IMR-90 (cell line): ENCODE data around the gene IGSF22. TPM values are rescaled to one million over a fixed set of nuclear protein-coding genes. Genes with fewer than 3 reads are reported as not detected.

Source experiments
- ATAC-seq: fragments of 200-7000 bp; cut with Tn5 transposase; 2 replicates; pipeline ENCODE4 v1.9.1; 2020; ENCODE audit warnings: low read depth, mild to moderate bottlenecking, moderate library complexity
- BruUV-seq: library from RNA; stranded (reverse); fragments of 400-500 nt; replicated peaks from 2 replicates; lab custom pipeline; 2021; lab: Mats Ljungman, UMichigan
- CTCF ChIA-PET: fragments of 300-600 bp; formaldehyde crosslinking; extraction: SDS; loops from one replicate; lab custom pipeline; 2021; ENCODE audit warnings: antibody characterized with exemption; lab: Yijun Ruan, JAX
- POLR2A ChIA-PET: fragments of 300-600 bp; sonication (Branson Sonifier 250); formaldehyde crosslinking; loops from one replicate; lab custom pipeline; 2022; ENCODE audit warnings: antibody characterized with exemption; ENCODE audit not compliant: unreplicated experiment; lab: Charles Lee
- DNase-seq: peaks from one replicate; pipeline ENCODE4 v3.0.0; 2013
- H2AFZ ChIP-seq: replicated peaks from 2 replicates; pipeline ENCODE3; 2013; ENCODE audit warnings: low read length, mild to moderate bottlenecking; ENCODE audit not compliant: poor library complexity
- H2AK5ac ChIP-seq: 2 replicates; pipeline ENCODE4 v1.6.1; 2013; ENCODE audit warnings: low read depth, low read length, inconsistent platforms
- H2AK9ac ChIP-seq: replicated peaks from 2 replicates; pipeline ENCODE3; 2013; ENCODE audit warnings: mild to moderate bottlenecking, low read depth, low read length, moderate library complexity; ENCODE audit not compliant: poor library complexity
- H2BK120ac ChIP-seq: 2 replicates; pipeline ENCODE4 v1.6.1; 2013; ENCODE audit warnings: low read depth, low read length, inconsistent platforms
- H2BK15ac ChIP-seq: 3 replicates; pipeline ENCODE4 v1.6.1; 2013; ENCODE audit warnings: low read depth, low read length, inconsistent platforms
- H2BK20ac ChIP-seq: 2 replicates; pipeline ENCODE4 v1.6.1; 2013; ENCODE audit warnings: low read depth, mild to moderate bottlenecking, inconsistent platforms, low read length, moderate library complexity
- H2BK5ac ChIP-seq: 2 replicates; pipeline ENCODE4 v1.6.1; 2013; ENCODE audit warnings: mild to moderate bottlenecking, low read depth, low read length, inconsistent platforms; ENCODE audit not compliant: poor library complexity, severe bottlenecking
- H3K14ac ChIP-seq: replicated peaks from 2 replicates; pipeline ENCODE4 v1.6.1; 2013; ENCODE audit warnings: low read depth, low read length, inconsistent platforms
- H3K18ac ChIP-seq: 2 replicates; pipeline ENCODE4 v1.6.1; 2013; ENCODE audit warnings: low read depth, low read length, control low read depth
- H3K23ac ChIP-seq: 2 replicates; pipeline ENCODE4 v1.6.1; 2013; ENCODE audit warnings: low read depth, low read length, inconsistent platforms
- H3K27ac ChIP-seq: 2 replicates; pipeline ENCODE4 v1.5.1; 2013; ENCODE audit warnings: mild to moderate bottlenecking, control low read depth, low read length; ENCODE audit not compliant: insufficient read depth
- H3K27me3 ChIP-seq: 2 replicates; pipeline ENCODE4 v1.6.1; 2013; ENCODE audit warnings: low read length; ENCODE audit not compliant: control insufficient read depth, insufficient read depth
- H3K36me3 ChIP-seq: 2 replicates; pipeline ENCODE4 v1.6.1; 2013; ENCODE audit warnings: low read length, mixed read lengths; ENCODE audit not compliant: control insufficient read depth, insufficient read depth
- H3K4ac ChIP-seq: 2 replicates; pipeline ENCODE4 v1.6.1; 2013; ENCODE audit warnings: low read depth, low read length, inconsistent platforms
- H3K4me1 ChIP-seq: 2 replicates; pipeline ENCODE4 v1.6.1; 2013; ENCODE audit warnings: low read length, mixed read lengths; ENCODE audit not compliant: control insufficient read depth, insufficient read depth
- H3K4me2 ChIP-seq: 2 replicates; pipeline ENCODE4 v1.6.1; 2013; ENCODE audit warnings: low read depth, mild to moderate bottlenecking, control low read depth, low read length, moderate library complexity
- H3K4me3 ChIP-seq: 2 replicates; pipeline ENCODE4 v1.5.1; 2013; ENCODE audit warnings: low read depth, mild to moderate bottlenecking, control low read depth, low read length, moderate library complexity; ENCODE audit not compliant: insufficient read depth
- H3K56ac ChIP-seq: 2 replicates; pipeline ENCODE4 v1.6.1; 2013; ENCODE audit warnings: low read length, inconsistent platforms; ENCODE audit not compliant: insufficient read depth; ENCODE audit errors: extremely low read depth
- H3K79me1 ChIP-seq, 2 experiments: 2 replicates each; pipeline ENCODE4 v1.6.1; 2013; ENCODE audit warnings: low read length in 2 of 2, inconsistent platforms in 1 of 2, low read depth in 1 of 2
- H3K9ac ChIP-seq: 2 replicates; pipeline ENCODE4 v1.6.1; 2013; ENCODE audit warnings: low read depth, low read length, control low read depth
- H3K9me1 ChIP-seq: 2 replicates; pipeline ENCODE4 v1.6.1; 2013; ENCODE audit warnings: low read length, inconsistent platforms; ENCODE audit not compliant: insufficient read depth
- H3K9me3 ChIP-seq: 2 replicates; pipeline ENCODE4 v1.6.1; 2013; ENCODE audit warnings: low read length; ENCODE audit not compliant: control insufficient read depth, insufficient read depth
- H4K20me1 ChIP-seq: 2 replicates; pipeline ENCODE4 v1.6.1; 2013; ENCODE audit warnings: low read length, inconsistent platforms; ENCODE audit not compliant: insufficient read depth
- H4K5ac ChIP-seq: 2 replicates; pipeline ENCODE4 v1.6.1; 2013; ENCODE audit warnings: mild to moderate bottlenecking, low read depth, low read length, control low read depth
- H4K8ac ChIP-seq, 2 experiments: 2 replicates each; pipeline ENCODE4 v1.6.1; 2013; ENCODE audit warnings: low read depth in 2 of 2, low read length in 2 of 2, control low read depth in 1 of 2, inconsistent platforms in 1 of 2
- H4K91ac ChIP-seq: 2 replicates; pipeline ENCODE4 v1.6.1; 2013; ENCODE audit warnings: low read depth, low read length, inconsistent platforms; ENCODE audit not compliant: insufficient read depth
- FOS ChIP-seq: fragments of 150-350 bp; IDR thresholded peaks from 2 replicates; pipeline ENCODE4 v1.6.1; 2016; ENCODE audit warnings: low read depth, low read length
- MXI1 ChIP-seq: IDR thresholded peaks from 2 replicates; pipeline ENCODE4 v1.6.1; 2012; ENCODE audit warnings: low read depth, mild to moderate bottlenecking, low read length, moderate library complexity, borderline replicate concordance
- POLR2A ChIP-seq: IDR thresholded peaks from 2 replicates; pipeline ENCODE4 v1.6.1; 2012; ENCODE audit warnings: mild to moderate bottlenecking, low read depth, low read length
- WGBS, 2 experiments: methylation state at CpG; one replicate each; pipeline versions ENCODE4 v1.1.5 to v1.1.7; 2013; ENCODE audit warnings: missing lambda C conversion rate in 2 of 2; ENCODE audit not compliant: insufficient read length in 1 of 2; ENCODE audit errors: extremely low coverage in 2 of 2; 5-methylcytosine and 5-hydroxymethylcytosine counted together
- dilution Hi-C: fragments of 300-500 bp; cut with HindIII; formaldehyde crosslinking; loops from one replicate; pipeline ENCODE4 v1.14.3; 2018; ENCODE audit warnings: low sequenced_read_pairs; ENCODE audit not compliant: unreplicated experiment
- in situ Hi-C: fragments of 300-500 bp; cut with MboI; formaldehyde crosslinking; loops from 3 replicates; pipeline ENCODE4 v1.14.3; 2019; ENCODE audit warnings: low sequenced_read_pairs, inconsistent platforms, mixed read lengths
- intact Hi-C: fragments of 100-400 bp; cut with micrococcal nuclease; formaldehyde crosslinking; loops from 2 replicates; pipeline ENCODE4 v1.10.0; 2022
- polyA plus RNA-seq, 3 experiments: library from polyadenylated mRNA; depleted of rRNA; stranded (reverse); fragments of >200 nt; gene quantifications; 2 replicates each; pipeline ENCODE4 v1.2.3, GENCODE V29; 2012; ENCODE audit warnings: low replicate concordance in 1 of 3
- total RNA-seq: library from RNA; depleted of rRNA; stranded (reverse); fragments of >200 nt; gene quantifications from 2 replicates; pipeline ENCODE4 v1.2.3, GENCODE V29; 2012

Gene IGSF22
- total and polyA plus RNA-seq, 2 of the 4 experiments (the other 2 are of a cell fraction): not detected

GRCh38 chr11:18768978-18769377 lies 43.0 kb upstream of the IGSF22 start:
- H3K4me2 ChIP-seq: no peak overlapping the region
- no peak overlapping the region for H2BK120ac ChIP-seq
- no peak overlapping the region for H3K4me3 ChIP-seq
- TF ChIP-seq FOS: no peak
- TF ChIP-seq MXI1: no peak
- no peak for TF ChIP-seq POLR2A
- no peak overlapping the region for H4K8ac ChIP-seq
- H3K27ac ChIP-seq: no peak overlapping the region
- H3K36me3 ChIP-seq: no peaks in the 10 kb centered on the region
- H3K56ac ChIP-seq: no peak overlapping the region
- ChIA-PET CTCF (no interaction called here), POLR2A (no interaction called here)
- H3K9ac ChIP-seq: no peak overlapping the region
- no peaks in the 10 kb centered on the region; the same call in 1 of the 2 replicates for H3K4me1 ChIP-seq
- in situ Hi-C loops: no loop called here
- H2AK9ac ChIP-seq: no peak overlapping the region
- no peak overlapping the region for H4K91ac ChIP-seq
- DNase-seq: no peak
- BruUV-seq: no TSS peak
- H3K4ac ChIP-seq: no peak overlapping the region
- no peak for ATAC-seq
- dilution Hi-C loops: no loop called here
- no peak overlapping the region for H2BK5ac ChIP-seq
- H2BK15ac ChIP-seq: no peak overlapping the region
- H4K20me1 ChIP-seq: no peaks in the 10 kb centered on the region
- H3K79me1 ChIP-seq: no peaks in the 10 kb centered on the region
- H3K14ac ChIP-seq: no peak overlapping the region
- no peaks in the 10 kb centered on the region for H3K9me3 ChIP-seq
- H2AK5ac ChIP-seq: no peak overlapping the region
- H2BK20ac ChIP-seq: no peak overlapping the region
- H3K23ac ChIP-seq: no peak overlapping the region
- H4K5ac ChIP-seq: no peak overlapping the region
- intact Hi-C loops: loop anchor here (10.0 kb wide), 1 partner anchor 224 kb away; no protein-coding TSS in a partner anchor
- no peak overlapping the region for H2AFZ ChIP-seq
- no CpG with 5 or more reads among the region's 5 CpGs for WGBS, 2 experiments
- no peak overlapping the region for H3K18ac ChIP-seq
- H3K9me1 ChIP-seq: no peaks in the 10 kb centered on the region
- peaks cover 31% of the 10 kb centered on the region for H3K27me3 ChIP-seq
